ENCODE data around the gene PLPPR4.

DNA sequence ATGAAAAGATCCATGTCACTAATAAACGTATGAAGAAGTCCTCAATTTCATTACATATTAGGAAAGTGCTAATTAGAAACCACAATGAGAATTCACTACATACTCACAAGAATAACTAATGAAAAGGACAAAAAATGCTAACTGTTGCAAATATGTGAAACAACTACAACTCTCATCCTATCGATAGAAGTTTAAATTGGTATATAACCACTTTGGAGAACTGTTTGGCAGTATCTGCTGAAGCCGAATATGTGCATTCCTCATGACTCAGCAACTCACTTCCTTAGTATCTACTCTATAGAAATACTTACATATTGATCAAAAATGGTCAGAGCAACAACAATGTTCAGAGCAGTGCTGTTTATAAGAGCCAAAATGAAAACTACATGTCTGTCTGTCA lies 66.8 kb downstream of the PLPPR4 start:
- TF ChIP-seq, protein P1, sequence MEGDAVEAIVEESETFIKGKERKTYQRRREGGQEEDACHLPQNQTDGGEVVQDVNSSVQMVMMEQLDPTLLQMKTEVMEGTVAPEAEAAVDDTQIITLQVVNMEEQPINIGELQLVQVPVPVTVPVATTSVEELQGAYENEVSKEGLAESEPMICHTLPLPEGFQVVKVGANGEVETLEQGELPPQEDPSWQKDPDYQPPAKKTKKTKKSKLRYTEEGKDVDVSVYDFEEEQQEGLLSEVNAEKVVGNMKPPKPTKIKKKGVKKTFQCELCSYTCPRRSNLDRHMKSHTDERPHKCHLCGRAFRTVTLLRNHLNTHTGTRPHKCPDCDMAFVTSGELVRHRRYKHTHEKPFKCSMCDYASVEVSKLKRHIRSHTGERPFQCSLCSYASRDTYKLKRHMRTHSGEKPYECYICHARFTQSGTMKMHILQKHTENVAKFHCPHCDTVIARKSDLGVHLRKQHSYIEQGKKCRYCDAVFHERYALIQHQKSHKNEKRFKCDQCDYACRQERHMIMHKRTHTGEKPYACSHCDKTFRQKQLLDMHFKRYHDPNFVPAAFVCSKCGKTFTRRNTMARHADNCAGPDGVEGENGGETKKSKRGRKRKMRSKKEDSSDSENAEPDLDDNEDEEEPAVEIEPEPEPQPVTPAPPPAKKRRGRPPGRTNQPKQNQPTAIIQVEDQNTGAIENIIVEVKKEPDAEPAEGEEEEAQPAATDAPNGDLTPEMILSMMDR (conservative IDR thresholded peaks at IDR 0.05; ENCODE audit: low read depth, low read length): no peak
- no peak for TF ChIP-seq EZH2 (IDR thresholded peaks at IDR 0.05; ENCODE audit: borderline replicate concordance, low read depth, low read length, poor library complexity, severe bottlenecking)
